Ascending aorta (tissue), 2 donors: ENCODE data around the gene ASPM. TPM values are rescaled to one million over a fixed set of nuclear protein-coding genes. Genes with fewer than 3 reads are reported as not detected.

ENCODE experiments used
- DNase-seq, 2 donors: peaks; one replicate each; pipeline ENCODE4 v3.0.0-alpha.2; 2019; ENCODE audit warnings: low spot score in 2 of 2
- H3K27ac ChIP-seq, 2 donors: fragments of 200-600 bp; sonication (generic); one replicate each; pipeline ENCODE4 v1.5.1; 2016 to 2017; ENCODE audit warnings: mild to moderate bottlenecking in 1 of 2
- H3K27me3 ChIP-seq: fragments of 200-600 bp; sonication (generic); one replicate; pipeline ENCODE4 v1.5.1; 2017
- H3K36me3 ChIP-seq, 2 donors: fragments of 200-600 bp; sonication (generic); one replicate each; pipeline ENCODE4 v1.5.1; 2016
- H3K4me1 ChIP-seq, 2 donors: fragments of 200-600 bp; sonication (generic); one replicate each; pipeline ENCODE4 v1.5.1; 2016 to 2017; ENCODE audit warnings: mild to moderate bottlenecking in 1 of 2
- H3K4me3 ChIP-seq, 2 donors: fragments of 200-600 bp; sonication (generic); one replicate each; pipeline ENCODE4 v1.5.1; 2016 to 2017; ENCODE audit warnings: mild to moderate bottlenecking in 1 of 2
- H3K9me3 ChIP-seq, 2 donors: fragments of 200-600 bp; sonication (generic); one replicate each; pipeline ENCODE4 v1.5.1; 2016
- CTCF ChIP-seq, 3 experiments: fragments of 200-600 bp in 2 of 3; fragments of 450-650 bp in 1 of 3; sonication (generic) in 2 of 3; IDR thresholded peaks; one replicate each; pipeline ENCODE4 v1.5.1; 2016 to 2019; ENCODE audit warnings: antibody characterized with exemption in 3 of 3, mild to moderate bottlenecking in 1 of 3, moderate library complexity in 1 of 3
- intact Hi-C: fragments of 100-400 bp; cut with DNase I; formaldehyde crosslinking; loops from one replicate; pipeline ENCODE4 v1.15.1; 2023
- total RNA-seq: library from RNA; depleted of rRNA; stranded (reverse); fragments of >200 nt; gene quantifications from one replicate; pipeline ENCODE4 v1.1.0, GENCODE V29; 2016

Gene ASPM
- total RNA-seq, 1 donor from 2014 or later, result not detected

GRCh38 chr1:197127246-197127912, 19.1 kb downstream of the ASPM start:
- Histone ChIP-seq H3K4me3 (no peak overlapping the region), H3K27me3 (no peaks in the 10 kb centered on the region), H3K9me3 (no peaks in the 10 kb centered on the region), H3K4me1 (peaks cover 0 to 5% of the 10 kb centered on the region in 2 donors), H3K36me3 (no peaks in the 10 kb centered on the region), H3K27ac (no peak overlapping the region)
- TF ChIP-seq CTCF (IDR thresholded peaks at IDR 0.05), result no peak
- DNase-seq, result no peak
- intact Hi-C loops, result no loop called here

GRCh38 chr1:197126691-197127090, 19.8 kb downstream of the ASPM start:
- Histone ChIP-seq H3K36me3 (no peaks in the 10 kb centered on the region), H3K27ac (no peak overlapping the region), H3K27me3 (no peaks in the 10 kb centered on the region), H3K4me1 (peaks cover 0 to 5% of the 10 kb centered on the region in 2 donors), H3K9me3 (no peaks in the 10 kb centered on the region), H3K4me3 (no peak overlapping the region)
- DNase-seq, result no peak
- no peak for TF ChIP-seq CTCF (IDR thresholded peaks at IDR 0.05)
- intact Hi-C loops, result no loop called here

- H3K4me1 ChIP-seq, result no peaks in the 10 kb centered on the region
- H3K4me3 ChIP-seq, result no peak overlapping the region
- H3K27me3 ChIP-seq, result no peaks in the 10 kb centered on the region
- no peaks in the 10 kb centered on the region for H3K9me3 ChIP-seq
- no peak for TF ChIP-seq CTCF (IDR thresholded peaks at IDR 0.05)
- DNase-seq, result no peak
- no peak overlapping the region for H3K27ac ChIP-seq
- intact Hi-C loops, result no loop called here
- H3K36me3 ChIP-seq, result no peaks in the 10 kb centered on the region
These were observed 22.1 kb downstream of the ASPM start for GRCh38 chr1:197124376-197124775.

GRCh38 chr1:197116156-197116555, 30.3 kb downstream of the ASPM start:
- no peak for TF ChIP-seq CTCF (IDR thresholded peaks at IDR 0.05)
- Histone ChIP-seq H3K4me3 (no peak overlapping the region), H3K27me3 (no peaks in the 10 kb centered on the region), H3K27ac (no peak overlapping the region), H3K9me3 (no peaks in the 10 kb centered on the region), H3K36me3 (no peaks in the 10 kb centered on the region), H3K4me1 (no peaks in the 10 kb centered on the region)
- intact Hi-C loops, result no loop called here
- no peak for DNase-seq

- no peak for TF ChIP-seq CTCF (IDR thresholded peaks at IDR 0.05)
- intact Hi-C loops, result no loop called here
- no peaks in the 10 kb centered on the region for H3K36me3 ChIP-seq
- H3K4me3 ChIP-seq, result no peak overlapping the region
- no peak for DNase-seq
- H3K9me3 ChIP-seq, result no peaks in the 10 kb centered on the region
- H3K27ac ChIP-seq, result no peak overlapping the region
- H3K4me1 ChIP-seq, result no peaks in the 10 kb centered on the region
- no peaks in the 10 kb centered on the region for H3K27me3 ChIP-seq
These were observed 39.6 kb downstream of the ASPM start for GRCh38 chr1:197106869-197107268.

GRCh38 chr1:197103300-197103699, 43.2 kb downstream of the ASPM start:
- Histone ChIP-seq H3K27ac (no peak overlapping the region), H3K4me1 (no peaks in the 10 kb centered on the region), H3K4me3 (no peak overlapping the region), H3K27me3 (no peaks in the 10 kb centered on the region), H3K36me3 (no peaks in the 10 kb centered on the region), H3K9me3 (no peaks in the 10 kb centered on the region)
- DNase-seq, result no peak
- TF ChIP-seq CTCF (IDR thresholded peaks at IDR 0.05), result no peak
- intact Hi-C loops, result no loop called here
